Neural cell (in vitro differentiated cells): ENCODE results near the gene ACAA1. TPM values are rescaled to one million over a fixed set of nuclear protein-coding genes. Genes with fewer than 3 reads are reported as not detected.

Experiments
- H2AFZ ChIP-seq: fragments of 200-600, 300-800 bp; sonication (generic), shearing (Covaris generic); 2 replicates; pipeline ENCODE4 v1.6.0; 2014; ENCODE audit warnings: low read depth, mild to moderate bottlenecking, antibody characterized with exemption, low read length, moderate library complexity
- H3F3A ChIP-seq: fragments of 200-600 bp; shearing (Covaris generic); 2 replicates; pipeline ENCODE4 v1.6.1; 2016; ENCODE audit warnings: mild to moderate bottlenecking, moderate library complexity, mixed read lengths, antibody characterized with exemption, low read length; ENCODE audit not compliant: insufficient read depth, poor library complexity, severe bottlenecking
- H3K27ac ChIP-seq: fragments of 200-600, 300-800 bp; sonication (generic), shearing (Covaris generic); 2 replicates; pipeline ENCODE4 v1.5.1; 2014; ENCODE audit warnings: mild to moderate bottlenecking, low read length, moderate library complexity
- H3K27me3 ChIP-seq: fragments of 300-800, 200-600 bp; sonication (generic), shearing (Covaris generic); 2 replicates; pipeline ENCODE4 v1.6.0; 2014; ENCODE audit warnings: mild to moderate bottlenecking, low read depth, low read length, moderate library complexity; ENCODE audit not compliant: insufficient read depth
- H3K36me3 ChIP-seq: fragments of 300-800, 200-600 bp; sonication (generic), shearing (Covaris generic); 2 replicates; pipeline ENCODE4 v1.5.1; 2014; ENCODE audit warnings: mild to moderate bottlenecking, antibody characterized with exemption, low read length, moderate library complexity; ENCODE audit not compliant: insufficient read depth
- H3K4me2 ChIP-seq: fragments of 300-800, 200-600 bp; sonication (generic), shearing (Covaris generic); 2 replicates; pipeline ENCODE4 v1.6.0; 2014; ENCODE audit warnings: mild to moderate bottlenecking, low read length
- H3K4me3 ChIP-seq: fragments of 300-800, 200-600 bp; sonication (generic), shearing (Covaris generic); 2 replicates; pipeline ENCODE4 v1.5.1; 2014; ENCODE audit warnings: mild to moderate bottlenecking, low read length, moderate library complexity
- H3K79me2 ChIP-seq: fragments of 200-600 bp; shearing (Covaris generic); replicated peaks from 2 replicates; pipeline ENCODE4 v1.6.0; 2014; ENCODE audit warnings: mild to moderate bottlenecking, low read length, moderate library complexity; ENCODE audit not compliant: insufficient read depth
- H3K9ac ChIP-seq: fragments of 300-800, 200-600 bp; sonication (generic), shearing (Covaris generic); 2 replicates; pipeline ENCODE4 v1.6.1; 2016; ENCODE audit warnings: mild to moderate bottlenecking, low read length, mixed read lengths
- H3K9me2 ChIP-seq: fragments of 200-600 bp; shearing (Covaris generic); 2 replicates; pipeline ENCODE4 v1.6.1; 2016; ENCODE audit warnings: mild to moderate bottlenecking, low read length, mixed read lengths; ENCODE audit not compliant: insufficient read depth
- H3K9me3 ChIP-seq: fragments of 200-600, 300-800 bp; sonication (generic), shearing (Covaris generic); 2 replicates; pipeline ENCODE4 v1.6.1; 2016; ENCODE audit warnings: mild to moderate bottlenecking, mixed run types, low read length, moderate library complexity, mixed read lengths
- H4K20me1 ChIP-seq: fragments of 200-600 bp; shearing (Covaris generic); 2 replicates; pipeline ENCODE4 v1.6.1; 2016; ENCODE audit warnings: mild to moderate bottlenecking, mixed run types; ENCODE audit not compliant: insufficient read depth
- CTCF ChIP-seq: fragments of 450-650 bp; IDR thresholded peaks from 2 replicates; pipeline ENCODE4 v1.5.1; 2014; ENCODE audit warnings: antibody characterized with exemption, mild to moderate bottlenecking, moderate library complexity; ENCODE audit not compliant: poor library complexity, severe bottlenecking
- EP300 ChIP-seq: fragments of 450-650 bp; conservative IDR thresholded peaks from 2 replicates; pipeline ENCODE4 v1.6.1; 2014; ENCODE audit warnings: antibody characterized with exemption, mild to moderate bottlenecking, moderate library complexity; ENCODE audit not compliant: poor library complexity, severe bottlenecking
- EZH2 ChIP-seq: fragments of 200-600, 300-800 bp; shearing (Covaris generic), sonication (generic); IDR thresholded peaks from 2 replicates; pipeline ENCODE4 v1.6.1; 2014; ENCODE audit warnings: antibody characterized with exemption, low read length, borderline replicate concordance, mild to moderate bottlenecking; ENCODE audit not compliant: insufficient read depth, poor library complexity, severe bottlenecking
- MXI1 ChIP-seq: fragments of 450-650 bp; conservative IDR thresholded peaks from 2 replicates; pipeline ENCODE4 v1.6.1; 2014; ENCODE audit warnings: antibody characterized with exemption, mild to moderate bottlenecking; ENCODE audit not compliant: poor library complexity, severe bottlenecking
- POLR2AphosphoS5 ChIP-seq: IDR thresholded peaks from 2 replicates; pipeline ENCODE4 v1.6.1; 2012
- RAD21 ChIP-seq: fragments of 450-650 bp; conservative IDR thresholded peaks from 2 replicates; pipeline ENCODE4 v1.6.1; 2014; ENCODE audit warnings: antibody characterized with exemption, mild to moderate bottlenecking, moderate library complexity
- REST ChIP-seq: IDR thresholded peaks from 2 replicates; pipeline ENCODE4 v1.6.1; 2012; ENCODE audit warnings: borderline replicate concordance
- SMC3 ChIP-seq: fragments of 450-650 bp; conservative IDR thresholded peaks from 2 replicates; pipeline ENCODE4 v1.6.1; 2014; ENCODE audit warnings: antibody characterized with exemption, mild to moderate bottlenecking, moderate library complexity; ENCODE audit not compliant: poor library complexity
- TAF1 ChIP-seq: IDR thresholded peaks from 2 replicates; pipeline ENCODE4 v1.6.1; 2012; ENCODE audit warnings: low read depth
- polyA plus RNA-seq: library from polyadenylated mRNA; depleted of rRNA; stranded (reverse); fragments of >200 nt; gene quantifications from 2 replicates; pipeline ENCODE4 v1.2.3, GENCODE V29; 2014

Gene ACAA1
- polyA plus RNA-seq, 1 donor from 2014 or later: 59.1 TPM

GRCh38 chr3:38102444-38102814 is 34.5 kb downstream of the ACAA1 start:
- Histone ChIP-seq H3K9me3 (no peaks in the 10 kb centered on the region), H3K79me2 (no peaks in the 10 kb centered on the region), H3K27ac (no peak overlapping the region), H3K27me3 (no peaks in the 10 kb centered on the region), H3K9ac (no peak overlapping the region), H3K36me3 (no peaks in the 10 kb centered on the region), H2AFZ (no peak overlapping the region), H3F3A (no peaks in the 10 kb centered on the region), H3K4me2 (no peak overlapping the region), H3K9me2 (no peaks in the 10 kb centered on the region), H4K20me1 (no peaks in the 10 kb centered on the region), H3K4me3 (no peak overlapping the region)
- TF ChIP-seq POLR2AphosphoS5 (no peak), TAF1 (no peak), REST (no peak), CTCF (no peak), MXI1 (no peak), EP300 (no peak)

- H3K36me3 ChIP-seq: no peaks in the 10 kb centered on the region
- H3K27ac ChIP-seq: no peak overlapping the region
- H3K4me2 ChIP-seq: no peak overlapping the region
- no peak for TF ChIP-seq SMC3
- no peak for TF ChIP-seq EP300
- TF ChIP-seq MXI1: no peak
- TF ChIP-seq CTCF: no peak
- TF ChIP-seq REST: no peak
- TF ChIP-seq POLR2AphosphoS5: no peak
- no peak for TF ChIP-seq TAF1
- TF ChIP-seq RAD21: no peak
- TF ChIP-seq EZH2: no peak
- H2AFZ ChIP-seq: no peak overlapping the region
- no peaks in the 10 kb centered on the region for H3K9me3 ChIP-seq
- H4K20me1 ChIP-seq: no peaks in the 10 kb centered on the region
- H3K4me3 ChIP-seq: no peak overlapping the region
- no peak overlapping the region for H3K9ac ChIP-seq
- H3K9me2 ChIP-seq: no peaks in the 10 kb centered on the region
- no peaks in the 10 kb centered on the region for H3K79me2 ChIP-seq
- H3F3A ChIP-seq: no peaks in the 10 kb centered on the region
- no peaks in the 10 kb centered on the region for H3K27me3 ChIP-seq
Observed at GRCh38 chr3:38101811-38102443, 35.0 kb downstream of the ACAA1 start.
